ENCODE data around the gene FNDC8. TPM values are rescaled to one million over a fixed set of nuclear protein-coding genes. Genes with fewer than 3 reads are reported as not detected.
A peak's percentile ranks its signal among the peaks of the same experiment; 100 is the strongest.

FNDC8 gene
- total and polyA plus RNA-seq, 2 donors (not counting 1 experiment from before 2014, with no cell fraction given) = not detected

DNA sequence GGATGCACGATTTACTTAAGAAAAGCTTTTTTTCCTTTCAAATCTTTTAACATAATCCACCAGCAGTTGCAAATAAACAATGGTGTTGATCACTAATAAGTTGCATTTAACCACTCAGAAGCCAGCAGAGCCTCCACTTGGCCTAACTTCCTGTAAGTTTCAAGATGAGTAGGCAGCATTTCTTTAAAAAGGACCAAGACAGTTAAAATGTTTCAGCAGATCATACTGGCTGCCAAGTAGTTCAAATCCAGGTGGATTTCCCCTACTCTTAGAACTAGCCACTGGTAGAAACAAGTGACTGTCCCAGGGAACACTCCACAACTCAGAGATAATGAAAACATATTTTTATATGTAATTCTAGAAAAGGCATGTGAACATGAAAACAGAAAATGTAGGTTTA, 40.9 kb upstream of the FNDC8 start:
- H3K27me3 ChIP-seq (replicated peaks in 1 of 4; ENCODE audit: control extremely low read depth in 1 of 4, control insufficient read depth in 3 of 4, insufficient read depth in 4 of 4, low read length in 3 of 4) = no peaks in the 10 kb centered on the region
- TF ChIP-seq EZH2 (IDR thresholded peaks at IDR 0.05; ENCODE audit: borderline replicate concordance, insufficient read depth, low read depth, low read length, poor library complexity, severe bottlenecking) (no peak), CTCF (IDR thresholded peaks at IDR 0.05) (no peak)
- no peaks in the 10 kb centered on the region for H3K9me3 Mint-ChIP-seq (ENCODE audit: insufficient read depth)
- no peak overlapping the region for H3K4me3 Mint-ChIP-seq
- no CpG with 5 or more reads among the region's 1 CpG for WGBS (ENCODE audit: insufficient coverage)
- H3K36me3 ChIP-seq (replicated peaks in 1 of 2; ENCODE audit: control extremely low read depth in 1 of 2, control insufficient read depth in 1 of 2, extremely low read depth in 1 of 2, insufficient read depth in 2 of 2, low read length in 1 of 2) = no peaks in the 10 kb centered on the region
- peaks cover 84% of the 10 kb centered on the region for H3K79me2 ChIP-seq (ENCODE audit: control insufficient read depth, insufficient read depth, low read length)
- ChIA-PET CTCF (interaction anchor here (1.0 to 1.7 kb wide), 4 partner anchors 14 to 80 kb away, joined by 3 to 4 read pairs (median 3); partner anchors contain the start of gene RFFL), POLR2A (no interaction called here)
- DNase-seq (no peak), ATAC-seq (ENCODE audit: low read depth) (no peak)
- peaks cover 41% of the 10 kb centered on the region for H3K4me1 Mint-ChIP-seq
- H3K4me2 ChIP-seq (replicated peaks; ENCODE audit: low read depth, low read length, poor library complexity, severe bottlenecking) = no peak overlapping the region
- no peak overlapping the region for H3K9ac ChIP-seq (ENCODE audit: low read length)
- no peaks in the 10 kb centered on the region for H3K27me3 Mint-ChIP-seq
- no peak overlapping the region for H3K4me3 ChIP-seq (ENCODE audit: control extremely low read depth in 1 of 5, extremely low read depth in 1 of 5, insufficient read depth in 1 of 5, low read depth in 2 of 5, low read length in 4 of 5)
- H4K20me1 ChIP-seq (ENCODE audit: control insufficient read depth, insufficient read depth, low read length, poor library complexity, severe bottlenecking) = peaks cover 8% of the 10 kb centered on the region
- H3K4me1 ChIP-seq (ENCODE audit: control insufficient read depth in 2 of 2, insufficient read depth in 2 of 2, low read length in 2 of 2) = peaks cover 9 to 17% of the 10 kb centered on the region in 2 donors
- H3K27ac Mint-ChIP-seq = peak overlapping the region; percentile 8
- peak overlapping the region in 1 of 2 donors; percentile 22 for H3K27ac ChIP-seq (ENCODE audit: low read length in 2 of 2)
- intact Hi-C loops (cut with micrococcal nuclease) = no loop called here
- no peak overlapping the region for H2AFZ ChIP-seq (ENCODE audit: insufficient read depth, low read depth, low read length, poor library complexity, severe bottlenecking)
- no peaks in the 10 kb centered on the region for H3K9me3 ChIP-seq (ENCODE audit: control extremely low read depth in 1 of 3, control insufficient read depth in 2 of 3, insufficient read depth in 1 of 3, low read length in 2 of 3)

DNA sequence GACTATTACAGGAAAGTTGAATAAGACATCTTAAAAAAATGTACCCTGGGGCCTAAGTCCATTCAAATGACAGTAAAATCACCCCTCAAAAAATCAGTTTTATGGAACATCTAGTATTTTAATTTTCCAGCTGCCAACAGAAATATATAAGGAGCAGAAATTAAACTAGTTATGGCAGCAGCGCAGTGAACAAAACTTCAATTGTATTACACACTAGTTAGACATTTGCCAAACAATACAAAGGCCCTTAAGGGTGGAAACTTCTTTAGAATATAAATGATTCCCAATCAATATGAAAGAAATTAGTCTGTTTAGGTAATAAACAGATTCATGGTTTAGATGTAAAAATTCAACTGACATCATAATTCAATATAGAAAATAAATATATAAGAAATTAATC, 39.8 kb upstream of the FNDC8 start:
- intact Hi-C loops (cut with micrococcal nuclease) = no loop called here
- Histone ChIP-seq H4K20me1 (ENCODE audit: control insufficient read depth, insufficient read depth, low read length, poor library complexity, severe bottlenecking) (peaks cover 8% of the 10 kb centered on the region), H2AFZ (ENCODE audit: insufficient read depth, low read depth, low read length, poor library complexity, severe bottlenecking) (no peak overlapping the region), H3K4me2 (replicated peaks; ENCODE audit: low read depth, low read length, poor library complexity, severe bottlenecking) (no peak overlapping the region), H3K27ac (ENCODE audit: low read length in 2 of 2) (no peak overlapping the region), H3K9me3 (ENCODE audit: control extremely low read depth in 1 of 3, control insufficient read depth in 2 of 3, insufficient read depth in 1 of 3, low read length in 2 of 3) (no peaks in the 10 kb centered on the region), H3K36me3 (replicated peaks in 1 of 2; ENCODE audit: control extremely low read depth in 1 of 2, control insufficient read depth in 1 of 2, extremely low read depth in 1 of 2, insufficient read depth in 2 of 2, low read length in 1 of 2) (no peaks in the 10 kb centered on the region), H3K79me2 (ENCODE audit: control insufficient read depth, insufficient read depth, low read length) (peaks cover 95% of the 10 kb centered on the region), H3K4me1 (ENCODE audit: control insufficient read depth in 2 of 2, insufficient read depth in 2 of 2, low read length in 2 of 2) (peaks cover 9 to 17% of the 10 kb centered on the region in 2 donors), H3K9ac (ENCODE audit: low read length) (no peak overlapping the region), H3K4me3 (ENCODE audit: control extremely low read depth in 1 of 5, extremely low read depth in 1 of 5, insufficient read depth in 1 of 5, low read depth in 2 of 5, low read length in 4 of 5) (no peak overlapping the region), H3K27me3 (replicated peaks in 1 of 4; ENCODE audit: control extremely low read depth in 1 of 4, control insufficient read depth in 3 of 4, insufficient read depth in 4 of 4, low read length in 3 of 4) (no peaks in the 10 kb centered on the region)
- Mint-ChIP-seq H3K27ac (no peak overlapping the region), H3K4me3 (no peak overlapping the region), H3K27me3 (no peaks in the 10 kb centered on the region), H3K4me1 (peaks cover 45% of the 10 kb centered on the region), H3K9me3 (ENCODE audit: insufficient read depth) (no peaks in the 10 kb centered on the region)
- no peak for TF ChIP-seq CTCF (IDR thresholded peaks at IDR 0.05)
- TF ChIP-seq EZH2 (IDR thresholded peaks at IDR 0.05; ENCODE audit: borderline replicate concordance, insufficient read depth, low read depth, low read length, poor library complexity, severe bottlenecking) = no peak
- ATAC-seq (ENCODE audit: low read depth) (no peak), DNase-seq (no peak)
- WGBS (ENCODE audit: insufficient coverage) = no CpG with 5 or more reads among the region's 1 CpG
- POLR2A ChIA-PET = no interaction called here
- CTCF ChIA-PET = interaction anchor here (1.5 to 1.9 kb wide), 3 partner anchors 12 to 82 kb away, joined by 3 to 6 read pairs (median 4); no protein-coding TSS in a partner anchor
